ENCODE data around the gene IL4I1.

The IL4I1 gene

DNA sequence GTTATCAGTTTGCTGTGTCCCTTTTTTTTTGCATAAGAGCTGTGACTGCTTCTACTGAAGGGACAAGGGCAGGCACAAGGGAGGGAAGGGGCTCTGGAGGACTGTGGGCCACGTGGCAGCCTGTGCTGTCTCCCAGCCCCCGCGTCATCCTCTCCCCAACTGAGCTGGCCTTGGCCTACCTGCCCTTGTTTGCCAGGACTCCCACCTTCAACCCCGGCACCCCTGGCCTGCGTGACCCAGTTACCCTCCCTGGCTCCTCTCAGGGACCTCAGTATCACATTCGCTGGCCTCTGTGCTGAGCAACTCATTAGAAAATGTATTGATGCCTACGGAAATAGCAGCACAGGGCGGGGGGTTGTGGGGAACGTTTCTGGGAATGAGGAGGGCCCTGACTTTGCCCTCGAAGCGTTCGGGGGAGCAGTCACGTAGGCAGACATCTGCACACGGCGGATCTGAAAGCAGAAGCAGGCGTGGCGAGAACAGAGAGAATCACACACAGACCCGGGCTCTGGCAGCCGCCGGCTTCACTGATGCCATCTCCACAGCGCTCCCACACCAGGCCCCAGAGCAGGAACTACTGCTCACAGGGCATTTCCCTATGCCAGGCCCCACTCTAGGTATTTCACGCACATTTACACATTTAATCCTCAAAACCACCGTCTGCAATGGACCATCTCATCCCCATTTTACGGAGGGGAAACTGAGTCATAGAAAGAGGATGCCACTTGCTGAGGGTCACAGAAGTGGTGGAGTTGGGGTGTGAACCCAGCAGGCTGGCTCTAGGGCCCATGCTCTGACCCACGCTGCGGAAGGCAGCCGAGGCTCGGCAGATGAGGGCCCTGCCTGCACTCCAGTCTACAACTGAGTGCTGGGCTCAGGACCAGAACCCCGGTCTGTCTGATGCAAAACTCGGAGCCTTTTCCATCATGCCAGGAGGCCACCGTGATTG lies 26.6 kb upstream of the IL4I1 start:
- no peak for DNase-seq

DNA sequence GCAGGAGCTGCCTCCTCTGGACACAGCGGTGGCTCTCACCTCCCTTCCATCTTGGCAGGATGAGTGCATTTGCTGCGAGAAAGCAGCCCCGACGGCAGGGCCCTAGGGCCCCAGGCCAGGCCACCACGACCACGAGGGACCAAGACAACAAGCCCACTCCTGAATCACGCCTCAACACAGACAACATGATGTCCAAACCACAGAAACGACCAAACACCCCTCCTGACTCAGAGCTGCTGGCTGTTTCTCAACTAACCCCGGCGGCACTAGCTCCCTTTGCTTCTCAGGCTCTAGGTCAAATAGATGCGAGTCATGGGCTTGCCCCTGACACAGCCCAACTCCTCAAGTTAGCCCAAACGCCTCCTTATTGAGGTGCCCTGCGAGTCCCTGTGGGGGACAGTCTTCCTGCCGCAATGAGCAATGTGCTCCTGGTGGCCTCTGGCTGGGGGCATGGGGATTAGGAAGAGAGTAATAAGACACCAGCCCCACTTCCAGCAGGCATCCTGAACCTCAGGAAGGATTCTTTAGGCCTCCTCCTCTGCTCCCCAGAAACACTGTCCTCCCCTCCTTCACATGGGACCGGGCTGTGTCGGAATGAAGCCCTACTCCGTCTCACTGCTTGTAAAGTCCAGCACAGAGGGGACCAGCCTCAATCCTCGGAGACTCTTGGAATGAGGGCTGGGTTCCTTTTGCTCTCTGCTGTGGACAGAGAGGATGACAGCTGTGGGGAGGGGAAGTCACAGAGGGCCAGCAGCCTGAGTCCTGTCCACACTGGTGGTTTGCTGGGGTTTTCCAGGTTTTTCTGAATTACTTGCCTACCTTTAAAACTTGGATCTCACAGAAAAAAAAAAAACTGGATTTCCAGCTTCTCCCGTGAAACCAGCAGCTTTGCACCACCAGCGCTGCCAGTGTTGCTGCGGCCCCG lies 25.4 kb upstream of the IL4I1 start:
- DNase-seq = no peak

- DNase-seq = no peak
Observed at GRCh38 chr19:49920624-49921363, 24.1 kb upstream of the IL4I1 start.

- no peak for DNase-seq
Observed at GRCh38 chr19:49918089-49918488, 21.4 kb upstream of the IL4I1 start.

DNA sequence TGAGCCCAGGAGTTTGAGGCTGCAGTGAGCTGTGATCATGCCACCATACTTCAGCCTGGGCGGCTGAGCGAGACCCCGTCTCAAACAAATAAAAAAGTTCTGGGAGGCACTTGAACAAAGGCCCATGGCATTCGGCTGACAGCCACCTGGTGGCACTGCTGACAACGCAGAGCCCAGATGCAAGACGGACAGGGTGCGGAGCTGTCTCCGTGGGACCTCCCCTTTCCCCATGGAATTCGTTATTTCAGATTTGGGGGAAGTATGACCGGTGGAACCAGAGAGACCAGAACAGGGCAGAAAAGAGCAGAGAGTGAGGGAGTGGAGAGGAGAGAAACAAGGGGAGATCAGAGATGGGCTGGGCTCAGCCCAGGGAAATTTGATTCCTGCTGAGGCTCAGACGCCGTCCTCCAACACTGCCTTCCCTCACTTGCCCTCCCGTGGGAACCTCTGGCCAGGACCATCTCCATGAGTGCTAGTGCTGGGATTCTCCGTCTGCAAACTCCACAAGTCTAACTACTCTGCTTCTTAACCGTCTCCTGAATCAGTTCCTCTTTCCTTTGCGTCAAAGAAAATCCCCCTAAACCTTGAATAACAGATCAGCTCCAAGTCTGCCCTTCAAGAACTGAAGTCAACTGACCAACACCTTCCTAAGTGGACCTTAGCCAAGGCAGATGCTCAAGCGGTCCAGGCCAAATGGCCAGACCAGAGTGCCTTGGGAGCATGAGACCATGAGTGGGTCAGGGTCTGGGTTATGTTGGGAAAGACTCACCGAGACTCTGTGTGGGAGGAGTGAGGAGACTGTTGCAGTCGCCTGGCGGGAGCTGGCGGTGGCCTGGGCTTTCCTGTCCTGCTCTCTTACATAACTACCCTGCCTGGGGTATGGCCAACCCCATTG lies 20.4 kb upstream of the IL4I1 start:
- no peak for DNase-seq

- DNase-seq = no peak
Observed at GRCh38 chr19:49915271-49915670, 18.6 kb upstream of the IL4I1 start.

DNA sequence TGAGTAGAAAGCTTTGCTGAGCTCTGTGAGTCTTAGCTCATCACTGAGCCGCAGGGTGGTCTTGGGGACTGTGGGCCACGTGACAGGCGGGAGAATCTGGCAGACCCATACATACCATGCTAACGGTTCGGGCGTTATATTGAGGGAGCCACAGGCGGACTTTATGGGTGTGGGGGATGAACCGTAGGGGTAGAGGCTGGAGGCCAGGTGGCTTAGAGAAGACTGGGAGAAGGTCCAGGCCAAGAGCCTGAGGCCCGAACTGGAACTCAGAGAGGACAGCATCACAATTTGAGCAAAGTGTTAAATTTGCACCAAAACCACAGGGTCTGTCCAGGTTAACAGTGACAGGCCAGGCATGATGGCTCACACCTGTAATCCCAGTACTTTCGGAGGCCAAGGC lies 17.0 kb upstream of the IL4I1 start:
- no peak for DNase-seq

DNA sequence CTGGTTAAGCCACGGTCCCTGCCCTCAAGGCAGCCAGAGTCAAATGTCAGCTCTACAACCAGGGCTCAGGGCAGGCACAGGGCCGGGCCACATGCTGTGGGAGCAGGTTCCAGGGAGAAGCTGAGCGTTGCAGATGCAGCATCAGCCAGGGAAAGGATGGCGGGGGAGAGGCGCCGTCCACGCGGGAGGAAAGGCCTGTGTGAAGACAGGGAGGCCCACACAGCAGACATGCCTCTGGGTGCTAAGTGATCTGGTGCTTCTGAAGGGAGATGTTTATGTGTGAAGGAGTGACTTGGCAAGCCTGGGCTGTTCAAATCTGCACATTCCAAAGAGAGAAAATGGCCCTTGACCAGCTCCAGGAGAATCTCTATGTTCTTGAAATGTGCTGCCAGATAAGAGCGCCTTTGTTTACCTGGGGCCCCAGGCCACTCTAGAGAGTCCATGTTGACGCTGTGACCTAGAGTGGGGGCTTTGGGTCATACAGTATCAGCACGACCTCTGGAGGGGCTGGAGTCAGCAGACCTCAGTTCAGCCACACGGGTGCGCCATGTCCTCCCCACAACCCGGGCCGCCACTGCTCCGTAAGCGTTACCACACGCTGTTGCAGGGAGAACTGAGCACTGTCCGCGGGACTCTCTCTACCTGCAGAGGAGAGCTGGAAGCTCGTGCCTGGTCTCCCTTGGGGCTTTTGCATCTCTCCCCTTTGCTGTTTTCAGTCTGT lies 16.4 kb upstream of the IL4I1 start:
- no peak for DNase-seq

DNA sequence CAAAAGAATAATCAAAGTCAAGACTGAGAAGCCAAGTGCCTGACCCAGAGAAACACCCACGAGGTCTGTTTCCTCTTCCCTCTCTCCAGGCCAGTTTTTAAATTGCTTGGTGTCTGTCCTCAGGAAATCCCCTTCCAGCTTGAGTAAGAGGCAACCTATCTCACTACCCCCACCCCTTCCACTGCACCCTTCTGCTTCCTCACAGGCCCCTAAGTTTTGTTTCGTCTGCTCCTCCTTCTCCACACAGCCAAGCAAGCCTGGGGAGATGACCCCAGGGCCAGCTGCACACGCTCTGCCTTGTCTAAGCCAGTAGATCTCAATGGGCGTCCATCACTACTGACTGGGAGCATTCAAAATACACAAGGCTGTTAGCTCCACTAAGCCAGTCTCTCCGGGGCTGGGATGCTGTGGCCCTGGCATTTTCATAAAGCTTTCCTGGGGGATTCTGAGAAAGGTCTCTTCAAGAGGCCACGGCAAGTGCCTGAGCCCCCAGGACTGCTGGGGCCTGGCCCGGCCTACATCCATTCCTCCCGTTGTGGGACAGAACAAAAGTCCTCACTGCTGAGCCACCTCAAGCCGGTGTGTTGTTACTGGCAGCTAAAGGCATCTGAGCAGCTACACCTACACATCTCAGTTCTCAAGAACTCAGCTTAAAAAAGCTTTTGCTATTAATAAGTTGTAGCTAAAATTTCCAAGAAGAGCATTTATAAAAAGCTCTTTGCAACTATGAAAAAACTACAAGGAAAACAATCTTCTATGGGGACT lies 14.9 kb upstream of the IL4I1 start:
- no peak for DNase-seq

DNA sequence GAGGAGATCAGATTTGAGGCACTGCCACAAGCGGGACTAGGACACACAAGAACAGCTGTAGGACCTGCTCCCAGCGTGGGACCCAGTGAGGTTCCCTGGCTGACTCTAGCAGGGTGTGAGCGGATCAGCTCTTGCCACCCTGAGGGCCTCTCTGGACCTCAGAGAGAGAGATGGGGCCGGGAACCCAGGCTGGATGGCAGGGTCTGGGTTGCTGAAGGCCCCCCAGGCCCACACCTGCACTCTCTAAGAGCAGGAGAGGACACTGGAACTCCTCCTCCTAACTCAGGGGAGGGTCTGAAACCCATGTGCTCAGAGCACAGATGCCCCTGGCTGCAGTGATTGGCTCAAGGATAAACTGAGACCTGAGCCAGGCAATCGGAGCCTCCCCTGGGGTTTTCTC lies 13.5 kb upstream of the IL4I1 start:
- DNase-seq = no peak

GRCh38 chr19:49908480-49909420 lies 12.1 kb upstream of the IL4I1 start:
- DNase-seq = no peak

- DNase-seq = no peak
Observed at GRCh38 chr19:49907745-49908446, 11.2 kb upstream of the IL4I1 start.

DNA sequence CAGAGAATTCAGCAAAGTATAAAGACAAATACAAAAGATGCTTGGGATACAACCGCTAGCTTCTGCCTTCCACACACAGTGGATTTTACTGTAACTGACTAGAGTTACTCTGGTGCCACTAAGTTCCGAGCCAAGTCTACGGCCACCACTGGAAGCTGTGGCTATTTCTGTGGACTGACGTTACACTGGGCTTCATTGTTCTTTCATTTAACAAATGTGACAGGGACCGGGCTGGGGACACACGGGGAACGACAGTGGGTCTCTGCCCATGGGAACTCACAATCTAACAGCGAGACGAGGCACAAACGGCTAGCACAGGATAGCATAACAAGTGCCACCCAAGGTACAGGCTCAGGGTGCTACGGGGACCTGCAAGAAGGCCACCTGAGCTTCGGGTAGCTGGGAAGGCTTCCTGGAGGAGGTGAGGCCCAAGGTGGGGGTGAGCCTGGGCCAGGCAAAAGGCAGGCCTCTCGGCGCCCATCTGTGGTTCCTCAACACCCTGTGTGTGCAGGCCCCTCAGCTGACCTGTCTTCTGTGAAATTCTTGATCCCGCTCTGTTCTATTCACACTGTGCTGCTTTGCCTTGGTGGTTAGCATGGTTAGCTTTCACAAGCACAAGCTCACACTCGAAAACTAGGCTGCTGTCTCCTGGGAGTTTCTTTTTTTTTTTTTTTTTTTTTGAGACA lies 10.3 kb upstream of the IL4I1 start:
- DNase-seq = no peak

DNA sequence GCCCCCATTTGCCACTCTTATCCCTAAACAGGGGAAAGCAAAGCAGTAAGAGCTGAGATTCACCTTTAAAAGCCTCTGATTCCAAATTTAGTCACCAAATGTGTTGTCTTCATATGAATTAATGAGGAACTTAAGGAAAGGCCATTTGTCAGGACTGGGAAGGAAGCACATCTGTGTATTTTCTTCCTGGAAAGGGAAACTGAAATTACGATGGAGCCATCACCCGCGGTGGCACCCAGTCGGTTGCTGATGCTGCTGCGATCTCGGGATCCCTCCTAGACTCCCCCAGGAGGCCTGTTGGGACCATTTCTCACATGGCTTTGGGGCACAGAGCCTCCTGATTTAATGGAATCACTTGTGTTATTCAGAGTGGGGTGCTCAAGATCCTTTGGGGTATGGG lies 7.4 kb upstream of the IL4I1 start:
- DNase-seq = no peak

GRCh38 chr19:49895566-49896297 lies 955 bp downstream of the IL4I1 start:
- no peak for DNase-seq

DNA sequence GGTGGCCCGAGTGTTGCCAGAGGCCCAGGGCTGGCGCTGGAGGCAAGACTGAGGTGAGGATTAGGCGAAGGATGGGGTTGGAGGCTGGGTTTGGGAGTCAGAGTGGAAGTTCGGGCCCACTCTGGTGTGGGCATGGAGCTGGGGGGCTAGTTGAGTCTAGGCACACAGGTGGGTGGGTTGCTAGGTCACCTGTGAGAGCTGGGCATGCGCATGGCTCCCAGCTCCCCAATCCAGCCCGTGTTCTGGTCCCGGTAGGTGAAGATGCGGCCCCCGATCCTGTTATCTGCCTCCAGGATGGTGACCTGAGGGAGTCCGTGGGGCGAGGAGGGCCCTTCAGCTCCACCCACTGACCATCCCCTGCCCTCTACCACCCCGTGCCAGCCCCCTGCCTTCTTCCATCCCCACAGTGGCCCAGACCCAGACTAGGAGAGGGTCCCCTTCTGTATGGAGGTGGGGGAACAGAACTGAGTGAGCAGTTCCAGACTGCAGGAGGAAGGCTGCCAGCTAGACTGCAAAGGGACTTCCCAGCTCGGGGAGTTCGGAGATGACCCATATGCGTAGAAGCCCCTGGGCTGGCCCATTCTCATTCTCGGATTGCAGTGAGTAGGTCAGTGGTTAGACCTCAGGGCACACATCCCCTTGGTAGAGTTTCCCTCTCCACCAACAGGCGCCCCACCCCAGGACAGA lies 1.7 kb downstream of the IL4I1 start:
- DNase-seq = no peak

Data from NCI-H82 (cell line).